Measurements from ENCODE around the gene CTSH.

DNA sequence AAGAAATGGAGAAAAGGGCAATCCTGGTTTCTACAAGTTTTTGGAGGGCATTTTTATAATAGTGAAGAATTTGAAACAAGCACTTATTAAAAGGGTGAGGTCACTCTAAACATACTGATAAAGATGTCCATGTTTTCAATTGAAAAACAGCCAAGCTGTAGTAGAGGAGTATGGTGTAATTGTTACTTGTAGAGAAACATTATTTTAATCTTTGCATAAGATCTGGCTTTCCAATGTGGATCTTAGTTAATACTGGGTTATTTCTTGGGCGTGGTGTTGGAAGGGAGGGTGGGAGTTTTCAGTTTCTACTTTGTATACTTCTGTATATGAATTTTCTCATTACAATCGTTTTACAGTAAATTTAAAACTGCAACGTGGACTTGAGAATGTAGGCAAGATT, 49.4 kb downstream of the CTSH start:
- TF ChIP-seq PAWR (CRISPR knock-in tag; IDR thresholded peaks at IDR 0.05; ENCODE audit: borderline replicate concordance), result no peak
- no peak for TF ChIP-seq KLF9 (CRISPR knock-in tag; IDR thresholded peaks at IDR 0.05; ENCODE audit: low read depth)
- TF ChIP-seq, protein P1, sequence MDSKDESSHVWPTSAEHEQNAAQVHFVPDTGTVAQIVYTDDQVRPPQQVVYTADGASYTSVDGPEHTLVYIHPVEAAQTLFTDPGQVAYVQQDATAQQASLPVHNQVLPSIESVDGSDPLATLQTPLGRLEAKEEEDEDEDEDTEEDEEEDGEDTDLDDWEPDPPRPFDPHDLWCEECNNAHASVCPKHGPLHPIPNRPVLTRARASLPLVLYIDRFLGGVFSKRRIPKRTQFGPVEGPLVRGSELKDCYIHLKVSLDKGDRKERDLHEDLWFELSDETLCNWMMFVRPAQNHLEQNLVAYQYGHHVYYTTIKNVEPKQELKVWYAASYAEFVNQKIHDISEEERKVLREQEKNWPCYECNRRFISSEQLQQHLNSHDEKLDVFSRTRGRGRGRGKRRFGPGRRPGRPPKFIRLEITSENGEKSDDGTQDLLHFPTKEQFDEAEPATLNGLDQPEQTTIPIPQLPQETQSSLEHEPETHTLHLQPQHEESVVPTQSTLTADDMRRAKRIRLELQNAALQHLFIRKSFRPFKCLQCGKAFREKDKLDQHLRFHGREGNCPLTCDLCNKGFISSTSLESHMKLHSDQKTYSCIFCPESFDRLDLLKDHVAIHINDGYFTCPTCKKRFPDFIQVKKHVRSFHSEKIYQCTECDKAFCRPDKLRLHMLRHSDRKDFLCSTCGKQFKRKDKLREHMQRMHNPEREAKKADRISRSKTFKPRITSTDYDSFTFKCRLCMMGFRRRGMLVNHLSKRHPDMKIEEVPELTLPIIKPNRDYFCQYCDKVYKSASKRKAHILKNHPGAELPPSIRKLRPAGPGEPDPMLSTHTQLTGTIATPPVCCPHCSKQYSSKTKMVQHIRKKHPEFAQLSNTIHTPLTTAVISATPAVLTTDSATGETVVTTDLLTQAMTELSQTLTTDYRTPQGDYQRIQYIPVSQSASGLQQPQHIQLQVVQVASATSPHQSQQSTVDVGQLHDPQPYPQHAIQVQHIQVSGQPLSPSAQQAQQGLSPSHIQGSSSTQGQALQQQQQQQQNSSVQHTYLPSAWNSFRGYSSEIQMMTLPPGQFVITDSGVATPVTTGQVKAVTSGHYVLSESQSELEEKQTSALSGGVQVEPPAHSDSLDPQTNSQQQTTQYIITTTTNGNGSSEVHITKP (CRISPR knock-in tag; IDR thresholded peaks at IDR 0.05; ENCODE audit: low read depth), result no peak
- no peak for TF ChIP-seq MEIS2 (CRISPR knock-in tag; IDR thresholded peaks at IDR 0.05)
- TF ChIP-seq ZNF138 (CRISPR knock-in tag; IDR thresholded peaks at IDR 0.05; ENCODE audit: low read depth), result no peak
- no peak for TF ChIP-seq FOXA1 (IDR thresholded peaks at IDR 0.05)
- no peak for TF ChIP-seq FOXA1 (CRISPR knock-in tag; IDR thresholded peaks at IDR 0.05)
- TF ChIP-seq POLR2A (IDR thresholded peaks at IDR 0.05; ENCODE audit: insufficient read depth in 1 of 2, low read depth in 2 of 2, low read length in 2 of 2), result no peak
- TF ChIP-seq ZSCAN20 (CRISPR knock-in tag; IDR thresholded peaks at IDR 0.05; ENCODE audit: borderline replicate concordance), result no peak
- no peak for TF ChIP-seq CBFB (CRISPR knock-in tag; IDR thresholded peaks at IDR 0.05)
- no peak for TF ChIP-seq ZBTB8A (CRISPR knock-in tag; IDR thresholded peaks at IDR 0.05; ENCODE audit: borderline replicate concordance, low read depth)
- no peak for TF ChIP-seq ZNF512 (CRISPR knock-in tag; IDR thresholded peaks at IDR 0.05)
- TF ChIP-seq, protein P2, sequence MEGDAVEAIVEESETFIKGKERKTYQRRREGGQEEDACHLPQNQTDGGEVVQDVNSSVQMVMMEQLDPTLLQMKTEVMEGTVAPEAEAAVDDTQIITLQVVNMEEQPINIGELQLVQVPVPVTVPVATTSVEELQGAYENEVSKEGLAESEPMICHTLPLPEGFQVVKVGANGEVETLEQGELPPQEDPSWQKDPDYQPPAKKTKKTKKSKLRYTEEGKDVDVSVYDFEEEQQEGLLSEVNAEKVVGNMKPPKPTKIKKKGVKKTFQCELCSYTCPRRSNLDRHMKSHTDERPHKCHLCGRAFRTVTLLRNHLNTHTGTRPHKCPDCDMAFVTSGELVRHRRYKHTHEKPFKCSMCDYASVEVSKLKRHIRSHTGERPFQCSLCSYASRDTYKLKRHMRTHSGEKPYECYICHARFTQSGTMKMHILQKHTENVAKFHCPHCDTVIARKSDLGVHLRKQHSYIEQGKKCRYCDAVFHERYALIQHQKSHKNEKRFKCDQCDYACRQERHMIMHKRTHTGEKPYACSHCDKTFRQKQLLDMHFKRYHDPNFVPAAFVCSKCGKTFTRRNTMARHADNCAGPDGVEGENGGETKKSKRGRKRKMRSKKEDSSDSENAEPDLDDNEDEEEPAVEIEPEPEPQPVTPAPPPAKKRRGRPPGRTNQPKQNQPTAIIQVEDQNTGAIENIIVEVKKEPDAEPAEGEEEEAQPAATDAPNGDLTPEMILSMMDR (CRISPR knock-in tag; IDR thresholded peaks at IDR 0.05), result no peak
- TF ChIP-seq, protein P3, sequence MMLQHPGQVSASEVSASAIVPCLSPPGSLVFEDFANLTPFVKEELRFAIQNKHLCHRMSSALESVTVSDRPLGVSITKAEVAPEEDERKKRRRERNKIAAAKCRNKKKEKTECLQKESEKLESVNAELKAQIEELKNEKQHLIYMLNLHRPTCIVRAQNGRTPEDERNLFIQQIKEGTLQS (CRISPR knock-in tag; IDR thresholded peaks at IDR 0.05), result no peak
- TF ChIP-seq, protein P4, sequence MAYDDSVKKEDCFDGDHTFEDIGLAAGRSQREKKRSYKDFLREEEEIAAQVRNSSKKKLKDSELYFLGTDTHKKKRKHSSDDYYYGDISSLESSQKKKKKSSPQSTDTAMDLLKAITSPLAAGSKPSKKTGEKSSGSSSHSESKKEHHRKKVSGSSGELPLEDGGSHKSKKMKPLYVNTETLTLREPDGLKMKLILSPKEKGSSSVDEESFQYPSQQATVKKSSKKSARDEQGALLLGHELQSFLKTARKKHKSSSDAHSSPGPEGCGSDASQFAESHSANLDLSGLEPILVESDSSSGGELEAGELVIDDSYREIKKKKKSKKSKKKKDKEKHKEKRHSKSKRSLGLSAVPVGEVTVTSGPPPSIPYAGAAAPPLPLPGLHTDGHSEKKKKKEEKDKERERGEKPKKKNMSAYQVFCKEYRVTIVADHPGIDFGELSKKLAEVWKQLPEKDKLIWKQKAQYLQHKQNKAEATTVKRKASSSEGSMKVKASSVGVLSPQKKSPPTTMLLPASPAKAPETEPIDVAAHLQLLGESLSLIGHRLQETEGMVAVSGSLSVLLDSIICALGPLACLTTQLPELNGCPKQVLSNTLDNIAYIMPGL (CRISPR knock-in tag; IDR thresholded peaks at IDR 0.05; ENCODE audit: borderline replicate concordance in 1 of 2, low read depth in 1 of 2), result no peak
